ENCODE results near the gene ITGBL1. TPM values are rescaled to one million over a fixed set of nuclear protein-coding genes. Genes with fewer than 3 reads are reported as not detected.
A peak's percentile ranks its signal among the peaks of the same experiment; 100 is the strongest.

ITGBL1 gene
- total and polyA plus RNA-seq, 2 experiments from 2014 or later: 0.29 TPM; not detected in 1

- H3K36me3 Mint-ChIP-seq (ENCODE audit: low read depth): no peaks in the 10 kb centered on the region
- DNase-seq (ENCODE audit: low spot score) (peak; percentile 11), ATAC-seq (no peak)
- H3F3A ChIP-seq (replicated peaks; ENCODE audit: low read depth): no peaks in the 10 kb centered on the region
- H3K9me2 ChIP-seq (ENCODE audit: insufficient read depth): no peaks in the 10 kb centered on the region
- no peaks in the 10 kb centered on the region for H3K27me3 ChIP-seq (ENCODE audit: insufficient read depth)
- H3K4me3 Mint-ChIP-seq: no peak overlapping the region
- H3K79me2 ChIP-seq (replicated peaks; ENCODE audit: insufficient read depth): no peaks in the 10 kb centered on the region
- no peaks in the 10 kb centered on the region for H3K4me1 ChIP-seq (ENCODE audit: insufficient read depth)
- H3K27me3 Mint-ChIP-seq (ENCODE audit: insufficient read depth, low read depth, poor library complexity): no peaks in the 10 kb centered on the region
- no peak overlapping the region for H3K27ac ChIP-seq (ENCODE audit: low read depth)
- no peak overlapping the region for H3K4me3 ChIP-seq
- peaks cover 10% of the 10 kb centered on the region for H3K4me1 Mint-ChIP-seq
- no peaks in the 10 kb centered on the region for H3K9me3 Mint-ChIP-seq
- no peak overlapping the region for H3K27ac Mint-ChIP-seq
- no peak overlapping the region for H3K4me2 ChIP-seq
- H2AFZ ChIP-seq: no peak overlapping the region
- H3K36me3 ChIP-seq (ENCODE audit: insufficient read depth): no peaks in the 10 kb centered on the region
- no peaks in the 10 kb centered on the region for H4K20me1 ChIP-seq (replicated peaks; ENCODE audit: insufficient read depth)
- TF ChIP-seq EZH2 (IDR thresholded peaks at IDR 0.05; ENCODE audit: low read depth, unreplicated experiment) (no peak), STAT1 (IDR thresholded peaks at IDR 0.05; ENCODE audit: unreplicated experiment) (no peak), EZH2phosphoT487 (IDR thresholded peaks at IDR 0.05; ENCODE audit: unreplicated experiment) (no peak), JUNB (IDR thresholded peaks at IDR 0.05; ENCODE audit: unreplicated experiment) (no peak)
- TF ChIP-seq, protein P1, sequence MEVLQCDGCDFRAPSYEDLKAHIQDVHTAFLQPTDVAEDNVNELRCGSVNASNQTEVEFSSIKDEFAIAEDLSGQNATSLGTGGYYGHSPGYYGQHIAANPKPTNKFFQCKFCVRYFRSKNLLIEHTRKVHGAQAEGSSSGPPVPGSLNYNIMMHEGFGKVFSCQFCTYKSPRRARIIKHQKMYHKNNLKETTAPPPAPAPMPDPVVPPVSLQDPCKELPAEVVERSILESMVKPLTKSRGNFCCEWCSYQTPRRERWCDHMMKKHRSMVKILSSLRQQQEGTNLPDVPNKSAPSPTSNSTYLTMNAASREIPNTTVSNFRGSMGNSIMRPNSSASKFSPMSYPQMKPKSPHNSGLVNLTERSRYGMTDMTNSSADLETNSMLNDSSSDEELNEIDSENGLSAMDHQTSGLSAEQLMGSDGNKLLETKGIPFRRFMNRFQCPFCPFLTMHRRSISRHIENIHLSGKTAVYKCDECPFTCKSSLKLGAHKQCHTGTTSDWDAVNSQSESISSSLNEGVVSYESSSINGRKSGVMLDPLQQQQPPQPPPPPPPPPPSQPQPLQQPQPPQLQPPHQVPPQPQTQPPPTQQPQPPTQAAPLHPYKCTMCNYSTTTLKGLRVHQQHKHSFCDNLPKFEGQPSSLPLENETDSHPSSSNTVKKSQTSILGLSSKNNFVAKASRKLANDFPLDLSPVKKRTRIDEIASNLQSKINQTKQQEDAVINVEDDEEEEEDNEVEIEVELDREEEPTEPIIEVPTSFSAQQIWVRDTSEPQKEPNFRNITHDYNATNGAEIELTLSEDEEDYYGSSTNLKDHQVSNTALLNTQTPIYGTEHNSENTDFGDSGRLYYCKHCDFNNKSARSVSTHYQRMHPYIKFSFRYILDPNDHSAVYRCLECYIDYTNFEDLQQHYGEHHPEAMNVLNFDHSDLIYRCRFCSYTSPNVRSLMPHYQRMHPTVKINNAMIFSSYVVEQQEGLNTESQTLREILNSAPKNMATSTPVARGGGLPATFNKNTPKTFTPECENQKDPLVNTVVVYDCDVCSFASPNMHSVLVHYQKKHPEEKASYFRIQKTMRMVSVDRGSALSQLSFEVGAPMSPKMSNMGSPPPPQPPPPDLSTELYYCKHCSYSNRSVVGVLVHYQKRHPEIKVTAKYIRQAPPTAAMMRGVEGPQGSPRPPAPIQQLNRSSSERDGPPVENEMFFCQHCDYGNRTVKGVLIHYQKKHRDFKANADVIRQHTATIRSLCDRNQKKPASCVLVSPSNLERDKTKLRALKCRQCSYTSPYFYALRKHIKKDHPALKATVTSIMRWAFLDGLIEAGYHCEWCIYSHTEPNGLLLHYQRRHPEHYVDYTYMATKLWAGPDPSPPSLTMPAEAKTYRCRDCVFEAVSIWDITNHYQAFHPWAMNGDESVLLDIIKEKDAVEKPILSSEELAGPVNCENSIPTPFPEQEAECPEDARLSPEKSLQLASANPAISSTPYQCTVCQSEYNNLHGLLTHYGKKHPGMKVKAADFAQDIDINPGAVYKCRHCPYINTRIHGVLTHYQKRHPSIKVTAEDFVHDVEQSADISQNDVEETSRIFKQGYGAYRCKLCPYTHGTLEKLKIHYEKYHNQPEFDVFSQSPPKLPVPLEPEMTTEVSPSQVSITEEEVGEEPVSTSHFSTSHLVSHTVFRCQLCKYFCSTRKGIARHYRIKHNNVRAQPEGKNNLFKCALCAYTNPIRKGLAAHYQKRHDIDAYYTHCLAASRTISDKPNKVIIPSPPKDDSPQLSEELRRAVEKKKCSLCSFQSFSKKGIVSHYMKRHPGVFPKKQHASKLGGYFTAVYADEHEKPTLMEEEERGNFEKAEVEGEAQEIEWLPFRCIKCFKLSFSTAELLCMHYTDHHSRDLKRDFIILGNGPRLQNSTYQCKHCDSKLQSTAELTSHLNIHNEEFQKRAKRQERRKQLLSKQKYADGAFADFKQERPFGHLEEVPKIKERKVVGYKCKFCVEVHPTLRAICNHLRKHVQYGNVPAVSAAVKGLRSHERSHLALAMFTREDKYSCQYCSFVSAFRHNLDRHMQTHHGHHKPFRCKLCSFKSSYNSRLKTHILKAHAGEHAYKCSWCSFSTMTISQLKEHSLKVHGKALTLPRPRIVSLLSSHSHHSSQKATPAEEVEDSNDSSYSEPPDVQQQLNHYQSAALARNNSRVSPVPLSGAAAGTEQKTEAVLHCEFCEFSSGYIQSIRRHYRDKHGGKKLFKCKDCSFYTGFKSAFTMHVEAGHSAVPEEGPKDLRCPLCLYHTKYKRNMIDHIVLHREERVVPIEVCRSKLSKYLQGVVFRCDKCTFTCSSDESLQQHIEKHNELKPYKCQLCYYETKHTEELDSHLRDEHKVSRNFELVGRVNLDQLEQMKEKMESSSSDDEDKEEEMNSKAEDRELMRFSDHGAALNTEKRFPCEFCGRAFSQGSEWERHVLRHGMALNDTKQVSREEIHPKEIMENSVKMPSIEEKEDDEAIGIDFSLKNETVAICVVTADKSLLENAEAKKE (CRISPR knock-in tag; IDR thresholded peaks at IDR 0.05): no peak
- TF ChIP-seq, protein P2, sequence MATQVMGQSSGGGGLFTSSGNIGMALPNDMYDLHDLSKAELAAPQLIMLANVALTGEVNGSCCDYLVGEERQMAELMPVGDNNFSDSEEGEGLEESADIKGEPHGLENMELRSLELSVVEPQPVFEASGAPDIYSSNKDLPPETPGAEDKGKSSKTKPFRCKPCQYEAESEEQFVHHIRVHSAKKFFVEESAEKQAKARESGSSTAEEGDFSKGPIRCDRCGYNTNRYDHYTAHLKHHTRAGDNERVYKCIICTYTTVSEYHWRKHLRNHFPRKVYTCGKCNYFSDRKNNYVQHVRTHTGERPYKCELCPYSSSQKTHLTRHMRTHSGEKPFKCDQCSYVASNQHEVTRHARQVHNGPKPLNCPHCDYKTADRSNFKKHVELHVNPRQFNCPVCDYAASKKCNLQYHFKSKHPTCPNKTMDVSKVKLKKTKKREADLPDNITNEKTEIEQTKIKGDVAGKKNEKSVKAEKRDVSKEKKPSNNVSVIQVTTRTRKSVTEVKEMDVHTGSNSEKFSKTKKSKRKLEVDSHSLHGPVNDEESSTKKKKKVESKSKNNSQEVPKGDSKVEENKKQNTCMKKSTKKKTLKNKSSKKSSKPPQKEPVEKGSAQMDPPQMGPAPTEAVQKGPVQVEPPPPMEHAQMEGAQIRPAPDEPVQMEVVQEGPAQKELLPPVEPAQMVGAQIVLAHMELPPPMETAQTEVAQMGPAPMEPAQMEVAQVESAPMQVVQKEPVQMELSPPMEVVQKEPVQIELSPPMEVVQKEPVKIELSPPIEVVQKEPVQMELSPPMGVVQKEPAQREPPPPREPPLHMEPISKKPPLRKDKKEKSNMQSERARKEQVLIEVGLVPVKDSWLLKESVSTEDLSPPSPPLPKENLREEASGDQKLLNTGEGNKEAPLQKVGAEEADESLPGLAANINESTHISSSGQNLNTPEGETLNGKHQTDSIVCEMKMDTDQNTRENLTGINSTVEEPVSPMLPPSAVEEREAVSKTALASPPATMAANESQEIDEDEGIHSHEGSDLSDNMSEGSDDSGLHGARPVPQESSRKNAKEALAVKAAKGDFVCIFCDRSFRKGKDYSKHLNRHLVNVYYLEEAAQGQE (IDR thresholded peaks at IDR 0.05; ENCODE audit: unreplicated experiment): no peak
Observed at GRCh38 chr13:101709952-101710351, 257.5 kb downstream of the ITGBL1 start.

Data from GM23338 (cell line).